ENCODE data around the gene SP1.
"Not testable (repeated sequence)": the region's sequence is repeated elsewhere in the genome, so short reads cannot be mapped to it uniquely, and the experiment has no call there.

SP1 gene

DNA sequence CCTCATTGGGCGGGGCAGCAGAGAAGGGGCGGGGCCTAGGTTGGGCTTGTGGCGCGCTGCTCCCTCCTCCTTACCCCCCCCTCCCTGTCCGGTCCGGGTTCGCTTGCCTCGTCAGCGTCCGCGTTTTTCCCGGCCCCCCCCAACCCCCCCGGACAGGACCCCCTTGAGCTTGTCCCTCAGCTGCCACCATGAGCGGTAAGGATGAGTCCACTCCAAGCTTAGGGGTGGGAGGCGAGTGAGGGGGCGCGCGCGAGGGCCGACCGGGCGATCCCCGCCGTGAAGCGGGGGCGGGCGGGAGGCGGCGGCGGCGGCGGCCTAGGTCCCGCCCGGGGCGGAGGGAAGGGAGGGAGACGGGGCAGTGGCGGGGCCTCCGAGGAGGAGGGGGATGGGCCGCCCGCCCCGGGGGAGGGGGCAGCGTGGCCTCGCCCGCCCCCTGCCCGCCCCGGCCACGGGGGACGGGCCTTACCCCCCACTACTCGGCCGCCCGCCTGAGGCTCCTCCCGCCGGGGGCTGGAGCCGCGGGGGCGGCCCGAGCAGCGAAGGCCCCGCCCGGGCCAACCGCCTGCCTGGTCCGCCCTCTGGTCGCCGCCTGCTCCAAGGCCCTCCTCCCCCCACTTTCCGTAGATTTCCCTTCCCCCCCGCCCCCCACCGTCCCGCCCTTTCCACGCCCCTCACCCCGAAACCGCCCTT lies at the start of gene SP1:
TSS of gene SP1 (plus strand) at position 73 of the 690 bp plus-strand sequence. CDS start at position 189, 116 bp downstream.
- DNase-seq (ENCODE audit: low read depth in 1 of 2, low spot score in 1 of 2), result peak; percentile 83 to 99

GRCh38 chr12:53330671-53331070 lies 49.3 kb upstream of the SP1 start:
- DNase-seq (ENCODE audit: low read depth in 1 of 2, low spot score in 1 of 2), result no peak

DNA sequence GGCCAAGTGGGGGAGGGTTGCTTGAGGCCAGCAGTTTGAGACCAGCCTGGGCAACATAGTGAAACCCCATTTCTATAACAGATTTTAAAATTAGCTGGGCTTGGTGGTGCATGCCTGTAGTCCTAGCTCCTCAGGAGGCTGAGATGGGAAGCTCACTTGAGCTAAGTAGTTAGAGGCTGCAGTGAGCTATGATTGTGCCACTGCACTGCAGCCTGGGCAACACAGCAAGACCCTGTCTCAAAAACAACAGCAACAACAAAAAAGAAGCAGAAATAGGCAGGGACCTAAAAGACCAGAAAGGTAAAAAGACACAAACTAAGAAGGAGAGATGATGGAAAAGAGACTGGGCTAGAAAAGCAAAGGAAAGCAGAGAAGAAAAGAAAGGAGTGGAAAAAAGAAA lies 47.6 kb upstream of the SP1 start:
- DNase-seq (ENCODE audit: low read depth in 1 of 2, low spot score in 1 of 2), result not testable (repeated sequence)

- no peak for DNase-seq (ENCODE audit: low read depth in 1 of 2, low spot score in 1 of 2)
Measured at GRCh38 chr12:53332744-53333143, 47.2 kb upstream of the SP1 start.

DNA sequence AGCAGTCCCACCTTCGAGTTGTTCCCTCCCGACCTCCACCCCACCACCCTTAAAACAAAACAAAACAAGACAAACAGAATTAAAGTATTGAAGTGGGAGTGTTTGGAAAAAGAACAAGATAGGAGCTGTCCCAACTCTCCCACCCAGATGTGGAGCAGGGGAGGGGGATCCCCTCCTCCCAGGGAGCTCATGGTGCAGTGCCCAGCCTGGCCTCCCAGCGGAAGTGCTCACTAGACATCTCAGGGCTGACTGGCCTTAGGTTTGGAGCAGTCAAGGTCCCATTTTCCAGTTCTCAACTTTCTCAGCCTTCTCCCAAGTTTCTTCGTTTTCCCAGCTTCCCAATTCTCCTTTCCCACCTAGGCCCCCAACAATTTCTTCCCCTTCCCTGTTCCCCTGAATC lies 46.7 kb upstream of the SP1 start:
- DNase-seq (ENCODE audit: low read depth in 1 of 2, low spot score in 1 of 2), result no peak

GRCh38 chr12:53333845-53334244 lies 46.1 kb upstream of the SP1 start:
- no peak for DNase-seq (ENCODE audit: low read depth in 1 of 2, low spot score in 1 of 2)

GRCh38 chr12:53334822-53335221 lies 45.2 kb upstream of the SP1 start:
- no peak for DNase-seq (ENCODE audit: low read depth in 1 of 2, low spot score in 1 of 2)

GRCh38 chr12:53336181-53336681 lies 43.7 kb upstream of the SP1 start, which contains the start of gene SP7:
Gene SP7, minus strand, starts transcription at chr12:53336354. Its CDS starts 708 bp downstream, at chr12:53335646.
- no peak for DNase-seq (ENCODE audit: low read depth in 1 of 2, low spot score in 1 of 2)

- DNase-seq (ENCODE audit: low read depth in 1 of 2, low spot score in 1 of 2), result no peak
Measured at GRCh38 chr12:53338017-53338416, 42.0 kb upstream of the SP1 start.

GRCh38 chr12:53338916-53339315 lies 41.1 kb upstream of the SP1 start:
- no peak for DNase-seq (ENCODE audit: low read depth in 1 of 2, low spot score in 1 of 2)

GRCh38 chr12:53340398-53340797 lies 39.6 kb upstream of the SP1 start:
- DNase-seq (ENCODE audit: low read depth in 1 of 2, low spot score in 1 of 2), result no peak

DNA sequence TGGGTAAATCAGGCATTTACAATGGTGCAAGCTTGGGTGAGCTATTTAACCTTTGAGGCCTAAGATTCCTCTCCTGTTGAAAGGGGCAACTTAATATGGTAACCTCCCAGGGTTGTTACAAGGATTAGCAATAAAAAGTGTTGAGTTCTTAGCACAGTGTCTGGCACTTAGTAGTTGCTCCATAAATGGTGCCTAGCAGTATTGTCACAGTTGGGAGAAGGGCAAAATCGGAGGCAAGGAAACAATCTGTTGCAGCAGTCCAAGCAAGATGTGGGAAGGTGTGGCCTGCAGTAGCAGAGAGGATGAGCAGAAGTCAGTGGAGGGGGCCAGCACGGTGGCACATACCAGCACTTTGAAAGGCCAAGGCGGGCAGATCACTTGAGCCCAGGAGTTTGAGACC lies 36.5 kb upstream of the SP1 start:
- DNase-seq (ENCODE audit: low read depth in 1 of 2, low spot score in 1 of 2), result no peak

- DNase-seq (ENCODE audit: low read depth in 1 of 2, low spot score in 1 of 2), result no peak
Measured at GRCh38 chr12:53343969-53344368, 36.0 kb upstream of the SP1 start.

DNA sequence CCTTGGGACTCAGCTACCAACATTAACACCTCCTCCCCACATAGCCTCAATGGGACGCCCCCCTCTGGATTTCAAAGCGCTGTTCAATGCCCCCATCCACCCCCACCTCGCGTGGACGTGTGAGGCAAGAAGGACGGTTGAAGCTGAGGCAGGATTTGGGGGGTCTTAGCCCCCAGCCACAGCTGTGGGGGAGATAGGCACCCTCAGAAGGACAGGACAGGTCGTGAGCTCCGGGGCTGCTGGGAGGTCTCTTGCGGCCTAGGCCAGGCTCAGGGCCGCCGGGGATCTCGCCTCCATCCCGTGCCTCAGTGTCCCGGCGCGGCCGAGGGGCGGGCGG lies 35.5 kb upstream of the SP1 start:
- no peak for DNase-seq (ENCODE audit: low read depth in 1 of 2, low spot score in 1 of 2)

DNA sequence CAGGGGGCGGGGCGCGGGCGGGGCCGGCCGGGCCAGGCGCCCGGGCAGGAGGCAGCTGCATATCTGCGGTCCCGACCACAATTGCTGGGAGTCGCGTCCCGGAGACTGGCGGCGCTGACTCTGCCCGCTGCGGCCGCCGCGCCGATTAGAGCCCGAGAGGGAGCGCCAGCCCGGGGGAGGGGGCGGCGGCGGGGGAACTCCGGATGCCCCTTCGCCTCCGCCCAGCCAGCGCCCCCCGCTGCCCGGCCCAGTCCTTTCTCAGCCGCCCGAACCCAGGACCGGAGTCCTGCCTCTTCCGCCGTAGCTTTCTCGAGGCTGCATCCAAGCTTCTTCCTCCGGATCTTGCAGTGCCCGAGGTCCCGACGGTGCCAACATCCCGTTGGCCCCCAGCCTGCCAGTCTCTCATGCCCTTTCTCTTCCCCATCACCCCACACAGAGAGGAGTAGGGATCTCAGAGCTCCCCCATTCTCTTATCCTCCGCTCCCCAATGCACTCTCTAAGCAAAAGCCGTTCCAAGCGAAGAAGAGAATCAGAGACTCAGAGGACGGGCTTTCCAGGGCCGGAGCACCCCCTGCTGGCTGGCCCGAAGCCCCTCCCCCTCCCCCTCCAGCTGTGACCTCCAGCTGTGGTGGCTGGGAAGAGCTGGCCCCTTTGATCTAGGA lies 35.0 kb upstream of the SP1 start:
- DNase-seq (ENCODE audit: low read depth in 1 of 2, low spot score in 1 of 2), result peak; percentile 43 to 55

DNA sequence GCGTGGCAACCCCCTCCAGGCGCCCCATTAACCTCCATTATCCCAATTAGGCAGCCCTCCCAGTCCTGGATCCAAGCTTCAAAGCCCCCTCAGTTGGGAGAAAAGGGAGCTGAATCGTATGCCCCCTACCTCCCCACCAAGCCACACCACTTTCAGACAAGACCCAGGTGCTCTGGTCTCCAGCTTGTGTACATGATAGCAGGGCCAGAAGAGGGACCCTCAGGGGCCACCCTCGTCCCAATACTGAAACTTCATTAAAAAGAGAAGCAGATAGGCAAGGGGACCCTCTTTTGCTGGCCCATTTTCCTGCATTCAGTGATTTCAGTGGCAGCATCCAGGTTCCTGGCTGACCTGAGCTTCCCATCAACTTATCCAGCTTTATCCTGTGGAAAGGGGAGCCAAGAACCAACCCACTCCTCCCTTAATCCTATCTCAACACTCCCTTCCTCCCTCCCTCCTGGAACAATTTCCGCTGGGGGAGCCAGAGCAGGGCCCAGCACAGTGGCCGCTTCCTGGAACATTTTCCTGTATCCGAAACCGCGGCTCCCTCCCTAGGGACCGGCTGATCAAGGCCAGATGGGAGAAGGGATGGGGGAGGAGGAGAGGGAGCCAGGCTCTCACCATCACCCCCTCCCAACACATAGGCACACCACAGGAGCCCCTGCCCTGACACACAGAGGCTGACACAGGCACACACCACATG lies 34.3 kb upstream of the SP1 start:
- DNase-seq (ENCODE audit: low read depth in 1 of 2, low spot score in 1 of 2), result no peak

DNA sequence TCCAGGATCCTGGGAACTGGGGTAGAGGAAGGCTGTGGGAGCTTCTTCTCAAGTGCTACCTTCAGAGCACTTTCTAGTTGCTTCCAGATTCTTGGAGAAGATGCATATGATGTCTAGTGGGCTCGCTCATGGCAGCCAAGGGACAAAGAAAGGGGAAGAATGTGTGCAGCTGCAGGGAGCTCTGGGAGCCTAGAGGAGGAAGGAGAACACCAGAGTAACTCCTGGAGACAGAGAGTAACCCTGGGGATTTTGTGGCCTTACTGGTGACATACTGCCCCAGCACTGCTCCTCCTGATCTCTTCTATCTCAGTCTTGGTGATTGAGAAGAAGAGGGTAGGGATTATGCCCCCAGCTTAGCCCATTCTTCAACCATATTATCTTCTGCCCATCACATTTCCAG lies 33.5 kb upstream of the SP1 start:
- DNase-seq (ENCODE audit: low read depth in 1 of 2, low spot score in 1 of 2), result no peak

- DNase-seq (ENCODE audit: low read depth in 1 of 2, low spot score in 1 of 2), result no peak
Measured at GRCh38 chr12:53347905-53348304, 32.1 kb upstream of the SP1 start.

DNA sequence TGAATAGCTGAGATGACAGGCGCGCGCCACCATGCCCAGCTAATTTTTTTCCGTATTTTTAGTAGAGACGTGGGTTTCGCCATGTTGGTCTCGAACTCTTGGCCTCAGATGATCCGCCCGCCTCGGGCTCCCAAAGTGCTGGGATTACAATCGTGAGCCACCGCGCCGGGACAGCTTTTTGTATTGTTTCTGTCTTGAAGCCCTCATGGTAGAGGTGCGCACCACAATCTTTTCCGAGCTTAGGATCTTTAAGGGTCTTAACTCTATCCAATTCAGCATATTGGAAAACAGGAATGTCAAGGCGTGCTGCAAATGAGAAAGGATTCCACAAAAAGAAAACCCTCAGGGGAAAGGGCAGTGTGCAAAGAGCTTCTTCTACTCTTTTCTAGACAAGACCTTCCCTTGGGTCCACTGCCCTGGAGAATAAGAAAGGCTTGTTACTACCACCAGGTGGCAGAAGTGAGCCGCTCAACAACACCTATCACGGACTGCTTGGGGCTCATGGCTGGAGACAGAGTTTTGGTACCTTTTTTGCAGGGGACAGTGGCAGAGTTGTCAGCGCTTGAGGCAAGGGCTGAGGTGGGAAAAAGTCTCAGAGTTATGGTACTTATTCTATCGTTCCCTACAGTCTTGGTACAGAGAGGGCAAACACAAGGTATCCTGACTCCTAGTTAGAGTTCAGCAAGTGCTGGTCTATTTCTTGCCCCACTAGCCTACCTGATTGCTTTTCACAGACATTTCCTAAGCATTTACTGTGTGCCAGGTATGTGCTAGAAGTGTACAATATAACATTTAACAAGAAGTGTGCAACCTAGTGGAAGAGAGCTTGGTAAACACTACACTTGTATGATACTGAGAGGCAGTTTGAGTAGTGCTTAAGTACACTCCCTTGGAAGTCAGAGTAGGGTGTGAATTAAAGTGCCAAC lies 27.4 kb upstream of the SP1 start:
- DNase-seq (ENCODE audit: low read depth in 1 of 2, low spot score in 1 of 2), result peak; percentile 62 to 83

GRCh38 chr12:53353257-53353655 lies 26.7 kb upstream of the SP1 start:
- no peak for DNase-seq (ENCODE audit: low read depth in 1 of 2, low spot score in 1 of 2)

- no peak for DNase-seq (ENCODE audit: low read depth in 1 of 2, low spot score in 1 of 2)
Measured at GRCh38 chr12:53355121-53355520, 24.9 kb upstream of the SP1 start.
